Measurements from ENCODE around the gene LYVE1.

- TF ChIP-seq GATA1 (IDR thresholded peaks at IDR 0.05; ENCODE audit: low read depth, low read length) = no peak
- no peak for TF ChIP-seq POLR2A (IDR thresholded peaks at IDR 0.05; ENCODE audit: low read length)
These were observed 18.9 kb upstream of the LYVE1 start for GRCh38 chr11:10587388-10587787.

Measured in erythroblast (primary cell).